Rectal smooth muscle tissue (tissue), 1 donor: ENCODE data around the gene XK.

Experiments
- H3K27ac ChIP-seq: one replicate; pipeline ENCODE4 v1.7.0; 2013; ENCODE audit warnings: low read depth, low read length, inconsistent platforms
- H3K27me3 ChIP-seq: one replicate; pipeline ENCODE4 v1.7.0; 2013; ENCODE audit warnings: low read length; ENCODE audit not compliant: control insufficient read depth, insufficient read depth
- H3K36me3 ChIP-seq: one replicate; pipeline ENCODE4 v1.7.0; 2013; ENCODE audit warnings: low read length; ENCODE audit not compliant: control insufficient read depth, insufficient read depth
- H3K4me1 ChIP-seq: one replicate; pipeline ENCODE4 v1.7.0; 2013; ENCODE audit warnings: low read length; ENCODE audit not compliant: control insufficient read depth, insufficient read depth
- H3K4me3 ChIP-seq: one replicate; pipeline ENCODE4 v1.7.0; 2013; ENCODE audit warnings: low read length
- H3K9ac ChIP-seq: one replicate; pipeline ENCODE4 v1.7.0; 2013; ENCODE audit warnings: low read length

Gene XK

GRCh38 chrX:37684973-37685372, 618 bp upstream of the XK start:
- H3K27ac ChIP-seq, result peak overlapping the region; percentile 90
- H3K36me3 ChIP-seq, result no peaks in the 10 kb centered on the region
- no peaks in the 10 kb centered on the region for H3K4me1 ChIP-seq
- H3K4me3 ChIP-seq, result peak overlapping the region; percentile 46
- H3K9ac ChIP-seq, result no peak overlapping the region
- H3K27me3 ChIP-seq, result no peaks in the 10 kb centered on the region

GRCh38 chrX:37686369-37686995, 891 bp downstream of the XK start:
- H3K4me3 ChIP-seq, result peak overlapping the region; percentile 54
- peak overlapping the region; percentile 90 for H3K27ac ChIP-seq
- H3K27me3 ChIP-seq, result no peaks in the 10 kb centered on the region
- peak overlapping the region; percentile 72 for H3K9ac ChIP-seq
- H3K36me3 ChIP-seq, result no peaks in the 10 kb centered on the region
- no peaks in the 10 kb centered on the region for H3K4me1 ChIP-seq

DNA sequence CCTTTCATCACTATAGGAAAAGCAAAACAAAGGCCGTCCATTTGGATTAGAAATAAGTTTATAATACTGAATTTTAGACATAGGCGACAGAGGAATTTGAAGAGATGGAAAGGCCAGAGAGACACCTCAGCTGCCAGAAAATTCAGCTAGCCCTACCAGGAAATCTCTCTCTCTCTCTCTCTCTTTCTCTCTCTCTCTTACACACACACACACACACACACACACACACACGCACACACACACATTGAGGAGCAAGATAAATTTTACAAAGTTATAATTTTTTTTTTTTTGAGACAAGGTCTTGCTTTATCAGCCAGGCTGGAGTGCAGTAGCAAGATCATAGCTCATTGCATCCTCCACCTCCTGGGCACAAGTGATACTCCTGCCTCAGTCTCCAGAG, 1.4 kb downstream of the XK start:
- peak overlapping the region; percentile 90 for H3K27ac ChIP-seq
- H3K9ac ChIP-seq, result no peak overlapping the region
- peak overlapping the region; percentile 27 for H3K4me3 ChIP-seq

DNA sequence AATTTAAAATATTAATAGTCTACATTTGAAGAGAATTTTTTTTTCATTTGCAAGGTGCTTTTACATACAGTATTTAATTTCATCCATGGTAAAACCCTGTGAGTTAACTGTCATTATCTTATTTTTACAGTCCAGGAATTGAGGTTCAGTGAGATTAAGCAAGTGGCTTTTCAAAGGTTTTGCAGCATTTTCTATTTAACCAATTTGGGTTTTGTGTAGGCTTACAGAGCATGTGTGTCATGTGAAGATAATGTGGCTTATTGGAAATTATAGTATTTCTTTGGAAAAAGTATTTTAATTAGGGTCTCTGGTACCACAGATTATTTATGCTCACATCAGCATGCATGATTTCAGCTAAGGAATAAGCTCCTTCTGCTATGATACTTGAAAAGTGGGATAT, 4.5 kb downstream of the XK start:
- Histone ChIP-seq H3K27me3 (no peaks in the 10 kb centered on the region), H3K27ac (peak overlapping the region; percentile 15), H3K4me1 (no peaks in the 10 kb centered on the region), H3K9ac (no peak overlapping the region), H3K4me3 (no peak overlapping the region), H3K36me3 (no peaks in the 10 kb centered on the region)

More for the DNA sequence above, 1.4 kb downstream of the XK start:
- Histone ChIP-seq H3K4me1 (no peaks in the 10 kb centered on the region), H3K36me3 (no peaks in the 10 kb centered on the region), H3K27me3 (no peaks in the 10 kb centered on the region)

DNA sequence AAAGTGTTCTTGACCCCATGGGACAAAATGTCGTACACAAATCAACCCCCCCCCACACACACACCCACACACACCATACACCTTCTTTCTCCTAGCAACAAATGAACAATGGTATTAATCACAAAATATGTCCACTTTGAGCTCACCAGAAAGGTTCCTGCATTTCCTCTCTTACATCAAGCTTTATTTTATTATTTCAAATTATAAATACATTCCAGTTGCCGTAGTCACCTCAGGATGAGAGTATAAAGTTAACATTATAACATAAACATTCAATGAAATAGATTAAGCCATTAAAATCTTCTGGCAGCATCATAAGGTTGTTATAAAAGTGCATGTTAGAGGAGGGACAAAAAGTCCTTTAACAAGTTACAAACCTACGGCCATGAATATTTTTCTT, 7.3 kb downstream of the XK start:
- H3K27ac ChIP-seq, result peak overlapping the region; percentile 47
- no peak overlapping the region for H3K9ac ChIP-seq
- no peaks in the 10 kb centered on the region for H3K27me3 ChIP-seq

GRCh38 chrX:37697169-37697760, 11.7 kb downstream of the XK start:
- H3K9ac ChIP-seq, result no peak overlapping the region
- H3K4me3 ChIP-seq, result no peak overlapping the region
- H3K27me3 ChIP-seq, result no peaks in the 10 kb centered on the region
- no peak overlapping the region for H3K27ac ChIP-seq
- H3K4me1 ChIP-seq, result no peaks in the 10 kb centered on the region
- H3K36me3 ChIP-seq, result no peaks in the 10 kb centered on the region

More for the DNA sequence above, 7.3 kb downstream of the XK start:
- Histone ChIP-seq H3K4me1 (no peaks in the 10 kb centered on the region), H3K4me3 (no peak overlapping the region), H3K36me3 (no peaks in the 10 kb centered on the region)

- H3K36me3 ChIP-seq, result no peaks in the 10 kb centered on the region
- H3K27me3 ChIP-seq, result no peaks in the 10 kb centered on the region
- H3K4me1 ChIP-seq, result no peaks in the 10 kb centered on the region
- no peak overlapping the region for H3K27ac ChIP-seq
- no peak overlapping the region for H3K4me3 ChIP-seq
- no peak overlapping the region for H3K9ac ChIP-seq
These were observed 16.0 kb downstream of the XK start for GRCh38 chrX:37701588-37701987.

GRCh38 chrX:37711991-37712390, 26.4 kb downstream of the XK start:
- H3K4me1 ChIP-seq, result no peaks in the 10 kb centered on the region
- H3K4me3 ChIP-seq, result no peak overlapping the region
- no peaks in the 10 kb centered on the region for H3K36me3 ChIP-seq
- no peak overlapping the region for H3K9ac ChIP-seq
- H3K27ac ChIP-seq, result no peak overlapping the region
- no peaks in the 10 kb centered on the region for H3K27me3 ChIP-seq

DNA sequence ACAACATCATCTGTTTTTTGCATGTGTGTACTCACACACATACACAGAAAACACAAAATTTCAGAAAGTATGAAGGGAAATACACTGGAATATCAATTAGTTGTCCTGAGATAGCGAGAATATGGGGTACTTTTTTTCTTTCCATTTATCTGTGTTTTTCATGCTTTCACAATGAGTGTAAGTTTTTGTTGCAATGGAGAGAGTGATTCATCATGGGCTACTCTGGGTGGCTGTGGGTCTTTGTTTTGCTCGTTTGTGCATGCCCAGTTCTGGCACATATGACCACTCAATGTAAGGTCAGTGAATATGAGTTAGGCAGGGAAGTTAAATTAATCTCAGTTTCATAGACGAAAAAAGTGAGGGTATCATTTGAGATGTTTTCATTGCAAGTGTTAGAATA, 26.9 kb downstream of the XK start:
- Histone ChIP-seq H3K4me1 (no peaks in the 10 kb centered on the region), H3K4me3 (no peak overlapping the region), H3K27me3 (no peaks in the 10 kb centered on the region), H3K9ac (no peak overlapping the region), H3K27ac (no peak overlapping the region), H3K36me3 (no peaks in the 10 kb centered on the region)

DNA sequence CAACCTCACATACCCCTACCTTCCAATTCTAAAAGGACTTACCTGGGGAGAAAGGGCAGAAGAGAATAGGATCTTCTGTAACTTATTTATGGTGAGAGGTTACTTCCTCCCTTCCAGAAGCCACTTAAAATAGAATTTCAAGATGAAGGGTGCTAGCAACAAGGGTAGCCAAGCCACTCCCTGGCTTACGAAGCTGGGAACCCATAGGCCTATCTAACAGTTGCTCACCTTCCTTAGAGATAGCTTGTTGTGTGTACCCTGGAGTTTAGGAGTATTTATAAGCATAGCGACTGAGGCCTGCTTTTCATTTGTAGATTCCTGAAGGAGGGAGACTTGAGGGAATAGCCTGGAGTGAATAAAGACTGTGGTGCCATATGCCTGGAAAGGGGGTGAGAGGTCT, 28.9 kb downstream of the XK start:
- Histone ChIP-seq H3K27ac (no peak overlapping the region), H3K9ac (no peak overlapping the region), H3K4me3 (no peak overlapping the region), H3K36me3 (no peaks in the 10 kb centered on the region), H3K27me3 (no peaks in the 10 kb centered on the region), H3K4me1 (no peaks in the 10 kb centered on the region)

DNA sequence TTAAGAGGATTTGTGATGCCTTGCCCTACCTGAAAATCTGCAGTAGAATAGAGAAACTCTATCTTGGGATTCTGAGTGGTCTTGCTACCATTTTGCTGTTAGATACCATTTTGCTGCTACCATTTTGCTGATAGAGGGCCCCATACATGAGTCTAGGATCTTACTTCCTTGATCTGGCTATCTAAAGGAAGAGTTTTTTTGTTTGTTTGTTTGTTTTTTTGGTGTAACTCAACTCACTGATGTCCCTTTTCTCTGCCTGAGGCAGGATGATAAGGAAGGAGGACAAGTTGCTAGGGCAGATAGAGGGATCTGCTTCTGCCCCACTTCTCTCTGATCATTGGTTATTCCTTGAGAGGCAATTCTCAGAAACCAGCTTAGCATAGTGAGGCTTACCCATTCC, 31.0 kb downstream of the XK start:
- Histone ChIP-seq H3K9ac (no peak overlapping the region), H3K36me3 (no peaks in the 10 kb centered on the region), H3K4me1 (no peaks in the 10 kb centered on the region), H3K4me3 (no peak overlapping the region), H3K27me3 (no peaks in the 10 kb centered on the region), H3K27ac (no peak overlapping the region)

GRCh38 chrX:37717708-37718107, 32.1 kb downstream of the XK start:
- no peak overlapping the region for H3K4me3 ChIP-seq
- H3K27ac ChIP-seq, result no peak overlapping the region
- H3K27me3 ChIP-seq, result no peaks in the 10 kb centered on the region
- no peak overlapping the region for H3K9ac ChIP-seq
- no peaks in the 10 kb centered on the region for H3K36me3 ChIP-seq
- no peaks in the 10 kb centered on the region for H3K4me1 ChIP-seq

GRCh38 chrX:37722595-37722994, 37.0 kb downstream of the XK start:
- no peak overlapping the region for H3K4me3 ChIP-seq
- no peaks in the 10 kb centered on the region for H3K27me3 ChIP-seq
- no peak overlapping the region for H3K9ac ChIP-seq
- peak overlapping the region; percentile 66 for H3K27ac ChIP-seq
- H3K4me1 ChIP-seq, result peaks cover 5% of the 10 kb centered on the region
- H3K36me3 ChIP-seq, result no peaks in the 10 kb centered on the region
